Glomerular visceral epithelial cell (primary cell): ENCODE data around the gene WDSUB1.
A peak's percentile ranks its signal among the peaks of the same experiment; 100 is the strongest.

ENCODE experiments used
- DNase-seq: peaks from one replicate; pipeline ENCODE4 v3.0.0-alpha.2; 2016; ENCODE audit errors: extremely low spot score

Gene WDSUB1

GRCh38 chr2:159266554-159266953, 19.9 kb downstream of the WDSUB1 start:
- no peak for DNase-seq

GRCh38 chr2:159265171-159265576, 21.3 kb downstream of the WDSUB1 start:
- DNase-seq = peak; percentile 40

DNA sequence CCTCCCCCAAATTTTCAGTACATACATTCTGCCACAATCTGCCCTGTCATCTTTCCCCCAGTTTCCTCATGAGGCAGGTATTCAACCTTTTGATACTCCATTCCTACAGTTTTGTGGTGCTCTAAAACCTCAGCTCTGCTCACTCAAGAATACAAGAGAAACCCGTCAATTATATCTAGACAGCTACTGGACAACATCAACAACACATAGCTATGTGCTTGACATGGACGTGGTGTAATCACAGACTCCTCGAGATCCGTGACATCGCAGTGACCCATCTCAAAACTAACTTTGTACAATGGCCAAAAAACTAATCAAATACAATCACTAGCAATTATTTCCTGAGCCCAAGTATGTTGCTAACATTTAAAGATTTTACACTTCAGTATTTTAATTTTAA, 23.6 kb downstream of the WDSUB1 start:
- DNase-seq = no peak

DNA sequence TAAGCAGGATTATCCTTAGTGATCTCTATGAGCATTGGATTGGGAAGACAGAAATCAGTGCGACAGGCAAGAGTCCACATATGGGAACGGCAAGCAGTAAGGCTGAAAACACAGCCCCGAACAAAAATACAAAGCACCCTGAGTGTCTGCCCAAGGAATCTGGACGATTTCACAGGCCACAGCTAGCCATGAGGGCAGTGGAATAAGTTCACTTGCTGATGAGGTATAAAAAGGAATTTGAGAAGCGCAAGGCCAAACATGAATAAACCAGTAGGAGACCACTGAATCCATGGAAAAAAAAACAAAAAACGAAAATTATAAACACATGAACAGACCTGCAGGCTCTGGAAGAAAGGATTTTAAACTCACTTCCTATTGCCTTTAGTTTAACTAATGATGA, 24.3 kb downstream of the WDSUB1 start:
- DNase-seq = no peak

DNA sequence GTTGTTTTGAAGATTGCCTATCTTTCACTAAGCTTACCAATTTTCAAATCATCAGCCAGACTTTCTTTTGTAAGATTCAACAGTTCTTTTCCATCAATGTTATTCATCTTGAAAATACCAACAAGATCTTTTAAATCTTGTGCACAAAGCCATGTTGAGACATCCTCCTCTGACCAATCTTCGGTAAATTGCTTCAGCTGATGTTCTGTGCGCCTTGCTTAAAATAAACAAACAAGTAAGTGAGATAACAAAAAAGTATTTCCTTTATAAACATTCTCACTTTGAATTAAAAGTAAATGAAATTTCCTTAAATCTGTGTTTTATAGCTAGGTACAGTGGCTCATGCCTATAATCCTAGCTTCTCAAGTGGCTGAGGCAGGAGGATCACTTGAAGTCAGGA, 30.3 kb downstream of the WDSUB1 start:
- no peak for DNase-seq

GRCh38 chr2:159252905-159253304, 33.6 kb downstream of the WDSUB1 start:
- DNase-seq = no peak

DNA sequence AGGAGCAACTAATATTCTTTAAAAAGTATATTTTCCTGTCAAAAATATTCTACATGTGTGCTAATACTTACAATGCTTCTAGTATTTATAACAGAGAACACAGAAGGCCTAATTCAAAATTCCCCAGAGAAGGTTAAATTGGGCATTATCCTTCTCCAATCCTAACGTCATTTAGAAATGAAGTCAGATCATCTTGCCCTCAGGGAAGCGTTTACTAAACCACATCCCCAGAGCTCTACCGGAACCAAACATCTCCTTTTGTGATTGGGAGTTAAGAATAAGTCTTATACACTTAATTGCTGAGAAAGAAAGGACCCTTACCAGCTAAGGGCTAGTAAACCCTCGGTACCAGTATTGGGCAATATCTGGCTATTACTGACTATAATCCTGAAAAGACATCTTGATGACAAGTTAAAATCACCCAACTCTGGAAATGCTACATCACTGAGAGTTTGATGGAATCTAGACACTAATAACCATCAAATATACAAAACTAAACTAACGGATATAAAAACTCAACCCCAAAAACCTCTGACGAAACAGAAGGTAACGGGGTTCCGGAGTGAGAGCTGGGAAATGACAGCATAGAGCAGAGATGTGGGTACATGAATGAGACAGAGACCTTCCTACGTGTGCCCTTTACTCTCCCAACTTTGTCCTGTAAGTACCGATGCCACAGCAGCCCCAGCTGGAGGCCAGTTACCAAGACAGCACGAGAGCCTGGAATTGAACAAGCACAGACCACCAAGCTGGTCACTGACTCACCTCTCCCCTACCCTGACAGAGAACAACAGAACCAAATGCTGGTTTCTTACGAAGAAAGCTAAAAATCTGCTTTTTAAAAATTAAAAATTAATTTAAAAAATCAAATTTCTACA, 35.0 kb downstream of the WDSUB1 start:
- DNase-seq = no peak

- DNase-seq = peak; percentile 86
Observed at GRCh38 chr2:159249990-159250715, 36.4 kb downstream of the WDSUB1 start.

DNA sequence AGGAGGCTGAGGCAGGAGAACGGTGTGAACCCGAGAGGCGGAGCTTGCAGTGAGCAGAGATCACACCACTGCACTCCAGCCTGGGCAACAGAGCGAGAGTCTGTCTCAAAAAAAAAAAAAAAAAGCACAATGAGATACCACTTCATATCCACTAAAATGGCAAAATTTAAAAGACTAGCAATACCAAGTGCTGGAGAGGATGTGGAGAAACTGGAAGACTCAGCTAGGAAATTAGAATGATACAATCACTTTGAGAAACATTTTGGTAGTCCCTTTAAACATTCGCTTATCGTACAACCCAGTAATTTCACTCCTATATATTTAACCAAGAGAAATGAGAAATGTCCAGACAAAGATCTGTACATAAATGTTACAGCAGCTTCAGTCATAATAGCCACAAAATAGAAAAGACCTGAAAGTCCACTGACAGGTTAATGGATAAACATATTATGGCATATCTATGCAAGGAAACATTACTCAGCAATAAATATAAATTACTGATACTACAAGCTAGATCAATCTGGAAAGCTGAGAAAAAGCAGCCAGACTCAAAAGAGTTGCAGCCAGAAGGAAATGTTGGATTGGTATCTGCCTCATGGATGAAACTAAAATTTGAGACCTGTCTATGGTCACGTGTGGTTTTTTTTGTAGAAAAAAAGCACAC, 40.0 kb downstream of the WDSUB1 start:
- DNase-seq = no peak

DNA sequence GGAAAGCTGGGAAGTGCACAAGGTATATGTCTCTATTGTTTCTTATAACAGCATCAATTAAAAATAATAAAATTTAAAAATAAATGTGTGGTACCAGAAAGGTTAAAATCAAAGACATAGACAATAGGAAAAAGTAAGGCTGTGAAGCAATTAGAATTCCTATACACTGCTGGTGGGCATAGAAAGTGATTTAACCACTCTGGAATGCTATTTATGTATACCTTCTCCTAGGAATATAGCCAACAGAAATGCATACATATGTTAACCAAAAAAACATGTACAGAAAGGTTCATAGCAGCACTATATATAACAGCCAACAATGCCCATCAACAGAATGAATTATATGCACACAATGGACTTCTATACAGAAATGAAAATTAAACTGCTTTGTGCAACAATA, 43.0 kb downstream of the WDSUB1 start:
- DNase-seq = no peak

- DNase-seq = no peak
Observed at GRCh38 chr2:159234868-159235267, 51.6 kb downstream of the WDSUB1 start.

DNA sequence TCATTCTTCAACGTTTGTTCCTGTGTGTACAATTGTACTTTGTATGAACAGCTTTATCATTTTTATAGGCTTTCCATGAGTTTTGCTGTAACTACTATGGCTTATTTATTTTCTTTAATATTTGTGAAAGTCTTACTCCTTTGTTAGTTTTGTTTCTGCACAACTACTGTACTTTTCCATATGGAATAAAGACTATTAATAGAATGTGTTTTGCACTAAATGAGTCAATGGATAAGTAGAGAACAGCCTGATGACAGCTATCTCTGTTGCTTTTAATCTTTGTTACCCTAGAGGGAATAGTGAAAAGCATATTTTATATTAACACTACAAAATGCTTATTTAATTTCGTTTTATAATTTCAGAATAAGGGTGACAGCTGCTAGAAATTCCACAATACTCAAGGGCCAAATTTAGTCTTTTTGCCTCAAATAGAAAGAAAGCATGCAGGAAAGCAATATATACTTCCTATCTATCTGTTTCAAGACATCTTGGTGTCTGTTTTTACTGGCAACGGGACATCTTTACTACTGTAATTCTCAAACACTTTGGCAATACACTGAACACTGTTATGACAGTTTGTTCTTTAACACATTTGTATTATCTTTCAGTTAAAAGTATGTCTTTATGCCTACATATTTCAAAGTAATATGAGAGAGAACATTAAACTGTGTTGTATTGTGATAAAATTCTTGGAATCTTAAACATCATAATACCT, 53.9 kb downstream of the WDSUB1 start:
- no peak for DNase-seq

- no peak for DNase-seq
Observed at GRCh38 chr2:159230145-159230877, 56.2 kb downstream of the WDSUB1 start.

GRCh38 chr2:159229476-159230144, 56.9 kb downstream of the WDSUB1 start:
- DNase-seq = no peak

DNA sequence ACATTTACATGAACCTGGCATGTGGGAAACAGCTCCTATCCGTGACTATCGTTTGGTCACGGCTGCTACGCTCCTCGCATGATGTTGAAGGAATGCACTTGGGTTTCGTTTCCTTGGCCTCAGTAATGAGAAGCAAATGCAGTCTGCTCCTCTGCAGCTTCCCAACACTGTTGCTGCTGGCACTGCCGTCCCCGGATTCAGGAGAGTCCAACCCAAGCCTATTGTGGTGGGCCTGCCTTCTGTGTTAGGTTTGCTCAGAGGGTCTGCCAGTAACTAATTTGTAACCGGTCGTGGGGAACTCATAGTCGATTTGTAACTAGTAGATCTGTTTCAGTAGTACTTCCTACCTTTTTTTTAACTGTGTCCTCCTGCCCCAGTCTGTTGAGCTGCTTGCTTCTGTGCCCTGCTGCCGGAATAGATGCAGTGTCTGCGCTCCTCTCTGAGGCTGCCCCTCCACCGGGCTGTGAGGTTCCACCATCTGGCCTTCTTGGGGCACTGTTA, 58.4 kb downstream of the WDSUB1 start:
- no peak for DNase-seq

DNA sequence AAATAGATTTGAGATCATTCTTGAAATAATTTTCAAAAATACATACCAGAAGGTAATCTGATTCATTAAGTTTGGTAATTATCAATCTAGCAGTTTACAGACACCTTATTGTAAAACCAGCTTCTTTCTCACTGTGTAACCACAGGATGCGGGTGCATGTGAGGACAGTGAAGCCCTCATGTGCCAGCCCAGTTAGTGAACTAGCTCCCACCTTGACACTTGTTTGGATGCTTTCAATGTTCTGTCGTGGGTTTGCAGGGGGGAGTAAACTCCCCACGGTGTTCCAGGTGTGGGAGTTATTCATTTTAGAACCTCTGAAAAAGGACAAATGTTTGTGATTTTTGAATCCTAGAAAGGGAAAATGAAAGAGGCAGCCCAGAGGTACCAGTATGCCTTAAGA, 59.0 kb downstream of the WDSUB1 start:
- no peak for DNase-seq

DNA sequence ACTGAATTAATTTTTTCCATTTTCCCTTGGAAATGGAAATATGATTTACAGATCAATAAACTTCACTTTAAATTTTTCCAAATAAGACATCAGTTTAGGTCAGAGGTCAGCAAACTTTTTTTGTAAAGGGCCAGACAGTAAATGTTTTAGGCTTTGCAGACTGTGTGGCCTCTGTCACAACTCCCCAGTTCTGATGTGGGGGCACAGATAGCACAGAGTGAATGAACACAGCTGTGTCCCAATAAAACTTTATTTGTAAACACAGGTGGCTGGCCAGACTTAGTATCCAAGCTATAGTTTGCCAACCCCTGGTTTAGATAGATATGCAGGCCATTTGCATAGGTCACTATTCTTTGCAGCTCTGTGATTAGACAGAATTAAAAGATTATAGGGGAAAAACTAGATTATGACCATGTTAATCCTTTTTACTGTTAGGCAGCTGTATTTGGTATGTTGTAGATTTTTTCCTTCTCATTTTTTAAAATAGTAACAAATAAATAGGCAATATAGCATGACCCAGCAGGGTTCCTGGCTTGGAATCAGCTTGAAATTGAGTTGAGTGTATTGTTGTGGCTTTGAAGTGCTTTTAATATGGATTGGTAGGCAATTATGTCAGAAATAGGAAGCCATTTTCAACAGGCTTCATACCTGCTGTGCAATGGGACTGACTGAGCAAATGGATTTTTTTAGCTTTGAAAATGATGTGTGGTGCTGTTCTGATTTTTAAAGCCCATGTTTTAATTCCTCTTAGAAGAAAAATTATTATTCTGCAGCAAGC, 59.7 kb downstream of the WDSUB1 start:
- no peak for DNase-seq

DNA sequence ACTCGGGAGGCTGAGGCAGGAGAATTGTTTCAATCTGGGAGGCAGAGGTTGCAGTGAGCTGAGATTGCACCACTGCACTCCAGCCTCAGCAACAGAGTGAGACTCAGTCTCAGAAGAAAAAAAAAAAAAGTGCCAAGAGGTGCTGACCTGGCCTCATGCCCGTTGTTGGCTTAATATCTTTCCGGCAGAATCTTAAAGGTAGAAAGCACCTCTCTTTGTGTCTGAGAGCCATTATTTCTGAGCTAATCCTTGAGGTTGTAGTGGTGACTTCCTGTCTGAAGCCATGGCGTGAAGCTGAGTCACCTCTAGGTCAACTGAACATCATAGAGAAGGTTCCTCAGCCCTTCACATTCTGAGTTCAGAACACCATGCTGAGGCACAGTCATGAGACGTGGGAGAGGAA, 60.4 kb downstream of the WDSUB1 start:
- peak; percentile 71 for DNase-seq
